GM19467 (cell line): ENCODE results near the gene YJU2.
"Not testable (repeated sequence)": the region's sequence is repeated elsewhere in the genome, so short reads cannot be mapped to it uniquely, and the experiment has no call there.

Source experiments
- ATAC-seq: cut with Tn5 transposase; IDR thresholded peaks from one replicate; pipeline ENCODE4 v1.9.1; 2021; ENCODE audit warnings: mild to moderate bottlenecking, moderate library complexity; ENCODE audit not compliant: unreplicated experiment

Gene YJU2

DNA sequence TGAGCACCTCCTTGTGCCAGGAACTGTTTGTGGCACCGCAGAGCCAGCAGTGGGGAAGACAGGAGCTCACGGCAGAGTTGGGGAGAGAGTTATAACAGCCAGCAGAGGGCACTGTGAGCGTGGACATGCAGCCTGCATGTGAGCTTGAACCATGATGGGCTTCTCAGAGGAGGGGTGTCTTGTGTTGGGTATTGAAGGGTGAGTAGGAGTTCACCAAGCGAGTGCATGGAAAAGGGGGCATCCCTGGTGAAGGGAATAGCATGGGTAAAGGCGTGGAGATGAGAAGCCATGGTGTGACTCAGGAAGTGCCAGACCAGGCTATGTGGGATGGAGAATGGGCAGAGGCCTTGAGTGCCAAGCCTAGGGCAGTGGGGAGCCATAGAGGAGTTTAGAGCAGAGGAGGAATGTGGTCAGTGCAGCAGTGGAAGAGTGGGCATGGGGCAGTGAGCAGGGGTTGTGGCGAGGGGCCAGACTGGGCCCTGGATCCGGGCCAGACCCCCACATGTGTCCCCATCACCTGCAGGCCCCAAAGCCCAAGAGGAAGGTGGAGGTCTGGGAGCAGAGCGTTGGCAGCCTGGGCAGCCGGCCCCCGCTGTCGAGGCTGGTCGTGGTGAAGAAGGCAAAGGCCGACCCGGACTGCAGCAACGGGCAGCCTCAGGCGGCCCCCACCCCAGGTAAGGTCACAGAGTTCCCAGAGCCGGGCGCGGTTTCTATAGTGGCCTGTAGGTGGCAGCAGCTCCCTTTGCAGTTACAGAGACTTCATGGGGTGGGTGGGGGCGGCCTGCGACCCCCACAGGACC lies 20.4 kb downstream of the YJU2 start:
- ATAC-seq = no peak

DNA sequence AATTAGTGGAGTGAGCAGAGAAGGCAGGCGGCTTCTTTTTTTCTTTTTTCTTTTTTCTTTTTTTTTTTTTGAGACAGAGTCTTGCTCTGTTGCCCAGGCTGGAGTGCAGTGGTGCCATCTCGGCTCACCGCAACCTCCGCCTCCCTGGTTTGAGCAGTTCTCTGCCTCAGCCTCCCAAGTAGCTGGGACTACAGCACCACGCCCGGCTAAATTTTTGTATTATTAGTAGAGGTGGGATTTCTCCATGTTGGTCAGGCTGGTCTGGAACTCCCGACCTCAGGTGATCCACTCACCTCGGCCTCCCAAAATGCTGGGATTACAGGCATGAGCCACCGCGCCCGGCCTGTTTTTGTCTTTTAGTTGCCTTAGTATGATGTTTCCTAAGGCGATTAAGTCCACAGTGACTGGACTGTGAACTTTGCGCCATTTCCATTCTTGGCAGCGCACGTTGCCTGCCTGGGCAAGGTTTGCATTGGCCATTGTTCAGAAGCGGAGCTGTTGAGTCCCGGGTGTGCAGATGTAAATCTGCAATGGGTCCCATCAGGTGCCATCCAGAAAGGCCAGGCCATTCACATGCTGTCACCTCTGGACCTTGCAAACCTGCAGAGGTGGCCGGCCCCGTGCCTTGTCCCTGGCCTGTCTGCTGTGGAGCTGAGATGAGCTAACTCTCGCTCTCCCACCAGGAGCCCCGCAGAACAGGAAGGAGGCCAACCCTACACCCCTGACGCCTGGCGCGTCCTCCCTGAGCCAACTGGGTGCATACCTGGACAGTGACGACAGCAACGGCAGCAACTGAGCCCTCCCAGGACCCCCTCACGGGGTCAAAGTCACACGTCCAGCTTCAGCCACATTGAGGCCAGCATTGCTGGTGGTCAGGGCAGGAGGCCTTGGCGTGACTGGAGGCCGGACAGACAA lies 21.3 kb downstream of the YJU2 start:
- no peak for ATAC-seq

DNA sequence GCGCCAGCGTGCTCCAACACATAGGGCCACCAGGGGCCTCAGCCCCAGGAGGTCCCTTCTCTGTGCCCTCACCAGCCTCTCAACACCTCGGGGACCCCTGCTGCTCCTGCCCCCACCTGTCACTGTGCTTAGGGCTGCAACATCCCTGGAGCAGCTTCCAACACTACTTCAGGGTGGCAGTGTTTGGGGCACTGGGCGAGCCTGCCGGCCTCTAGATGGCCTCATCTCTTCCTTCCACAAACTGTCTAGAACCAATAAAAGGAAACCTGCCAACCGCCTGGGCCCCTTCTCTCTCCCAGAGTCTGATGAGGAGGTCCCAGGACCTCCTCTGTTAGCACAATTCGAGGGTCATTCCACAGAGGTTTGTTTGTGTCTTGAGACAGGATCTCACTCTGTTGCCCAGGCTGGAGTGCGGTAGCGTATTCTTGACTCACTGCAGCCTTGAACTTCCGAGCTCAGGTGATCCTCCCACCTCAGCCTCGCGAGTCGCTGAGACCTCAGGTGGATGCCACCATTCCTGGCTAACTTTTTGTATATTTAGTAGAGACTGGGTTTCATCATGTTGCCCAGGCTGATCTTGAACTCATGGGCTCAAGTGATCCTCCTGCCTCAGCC lies 22.0 kb downstream of the YJU2 start:
- no peak for ATAC-seq

DNA sequence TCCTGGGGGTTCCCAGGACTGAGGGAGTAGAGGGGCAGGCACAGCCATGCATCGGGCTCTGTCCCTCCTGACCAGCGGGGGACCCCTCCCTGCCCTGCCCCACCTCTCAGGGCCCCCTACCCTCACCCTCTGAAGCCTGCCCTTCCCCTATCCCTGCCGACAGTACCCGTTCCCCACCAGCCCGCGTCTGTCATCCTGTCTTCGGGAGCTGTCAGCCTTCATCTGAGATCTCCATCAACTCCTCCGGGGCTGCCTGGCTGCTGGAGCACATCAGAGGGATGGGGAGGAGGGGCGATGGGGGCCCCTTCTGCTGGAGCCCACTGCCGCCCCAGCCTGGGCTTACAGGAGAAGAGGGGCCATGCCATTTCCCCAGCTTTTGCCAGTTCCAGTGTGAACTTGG lies 26.0 kb downstream of the YJU2 start:
- ATAC-seq = no peak

DNA sequence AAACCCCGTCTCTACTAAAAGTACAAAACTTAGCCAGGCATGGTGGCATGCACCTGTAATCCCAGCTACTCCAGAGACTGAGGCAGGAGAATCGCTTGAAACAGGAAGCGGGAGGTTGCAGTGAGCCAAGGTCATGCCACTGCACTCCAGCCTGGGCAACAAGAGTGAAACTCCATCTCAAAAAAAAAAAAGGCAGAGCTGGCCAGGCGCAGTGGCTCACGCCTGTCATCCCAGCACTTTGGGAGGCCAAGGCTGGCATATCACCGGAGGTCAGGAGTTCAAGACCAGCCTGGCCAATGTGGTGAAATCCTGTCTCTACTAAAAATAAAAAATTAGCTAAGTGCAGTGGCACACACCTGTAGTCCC lies 27.4 kb downstream of the YJU2 start:
- not testable (repeated sequence) for ATAC-seq

DNA sequence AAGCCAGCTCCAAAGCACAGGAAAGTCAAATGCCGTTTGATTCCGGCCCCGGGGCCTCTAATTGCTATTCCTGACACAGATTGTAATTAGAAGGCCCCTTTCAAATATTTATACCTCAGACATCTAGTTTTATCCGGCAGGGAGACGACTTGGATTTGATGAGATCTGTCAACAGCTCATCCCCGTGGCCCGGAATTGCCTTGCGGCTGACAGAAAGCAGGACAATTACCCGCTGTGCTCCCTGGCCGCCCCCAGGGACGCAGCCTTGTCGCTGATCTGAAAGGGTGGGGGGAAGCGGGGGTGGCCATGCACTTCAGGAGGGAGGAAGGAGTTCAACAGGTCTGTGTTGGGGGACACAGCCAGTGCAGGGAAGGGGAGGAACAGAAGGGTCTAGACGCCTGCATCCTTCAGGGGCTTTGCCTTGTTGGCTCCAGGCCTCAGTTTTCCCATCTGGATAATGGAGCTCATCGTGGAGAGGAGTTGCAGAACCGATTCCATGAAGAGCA lies 30.4 kb downstream of the YJU2 start:
- ATAC-seq = no peak

DNA sequence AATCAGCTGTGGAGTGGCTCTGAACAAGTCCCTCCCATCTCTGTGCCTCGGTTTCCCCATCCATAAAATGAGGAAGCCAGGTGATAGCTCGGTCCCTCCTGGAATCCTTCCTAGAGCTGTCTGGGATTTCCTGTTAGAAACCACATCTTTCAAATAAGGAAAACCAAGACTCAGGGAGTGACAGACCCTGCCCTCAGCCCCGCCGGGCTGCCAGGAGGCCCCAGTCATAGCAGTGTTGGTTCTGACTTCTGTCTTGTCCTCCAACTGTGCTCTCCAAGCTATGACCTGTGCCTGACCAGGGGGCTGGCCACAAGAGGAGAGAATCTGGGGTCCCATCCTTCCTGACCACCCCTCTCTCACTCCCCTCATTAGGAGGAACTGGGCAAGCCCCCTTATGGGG lies 31.1 kb downstream of the YJU2 start:
- no peak for ATAC-seq

DNA sequence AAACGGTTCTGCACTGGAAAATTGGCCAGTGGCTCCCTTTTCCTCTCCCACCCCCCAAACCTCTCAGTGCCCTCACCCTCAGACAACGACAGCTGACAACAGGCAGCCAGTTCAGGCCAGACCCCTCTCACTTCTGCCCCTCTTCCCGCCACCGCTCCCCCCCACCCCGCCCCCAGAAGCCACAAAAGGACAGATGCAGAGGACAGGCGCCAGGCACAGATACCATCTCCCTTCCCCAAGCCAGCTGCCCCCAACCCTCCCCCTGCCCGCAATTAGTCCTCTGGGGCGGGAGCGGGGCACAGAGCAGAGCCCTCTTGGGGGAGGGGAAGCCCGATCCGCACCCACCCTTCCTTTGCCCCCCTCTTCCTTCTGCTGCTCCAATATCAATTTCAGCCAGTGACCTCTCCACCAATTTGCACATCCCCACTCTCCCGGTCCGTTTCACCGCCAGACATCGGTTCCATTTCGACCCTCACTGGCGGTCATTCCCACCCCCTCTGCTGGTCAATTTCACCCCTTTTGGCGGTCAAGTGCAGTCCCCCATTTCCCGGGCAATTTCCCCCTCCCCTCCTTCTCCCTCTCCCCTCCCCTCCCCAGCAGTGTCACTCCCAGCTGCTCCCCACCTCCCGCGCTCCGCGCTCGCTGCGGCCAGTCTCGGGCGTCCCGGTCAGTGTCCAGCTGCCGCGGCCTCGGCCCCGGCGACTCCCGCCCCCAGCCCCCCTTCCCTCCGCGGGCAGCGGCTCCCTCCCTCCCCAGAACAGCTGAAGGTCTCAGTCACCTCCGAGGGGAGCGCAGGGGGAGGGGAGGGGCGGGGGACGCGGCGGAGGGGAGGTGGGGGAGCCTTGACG lies 31.8 kb downstream of the YJU2 start, which contains the start of gene SHD:
SHD (plus strand) TSS at position 848 of the 848 bp plus-strand sequence. CDS start 798 bp downstream, outside the sequence.
- no peak for ATAC-seq

DNA sequence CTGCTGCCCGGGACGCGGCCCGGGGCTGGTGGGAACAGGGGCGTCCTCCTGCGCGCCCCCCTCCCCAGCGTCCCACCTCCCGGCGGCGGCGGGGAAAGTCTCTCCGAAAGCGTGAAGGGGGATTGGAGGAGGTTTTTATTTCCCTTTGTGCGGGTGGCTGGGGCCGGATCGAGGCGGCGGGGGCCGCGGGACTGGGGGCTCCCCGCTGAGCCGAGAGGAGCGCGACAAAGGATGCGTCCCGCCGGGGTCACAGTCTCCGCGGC lies 32.3 kb downstream of the YJU2 start:
- no peak for ATAC-seq

DNA sequence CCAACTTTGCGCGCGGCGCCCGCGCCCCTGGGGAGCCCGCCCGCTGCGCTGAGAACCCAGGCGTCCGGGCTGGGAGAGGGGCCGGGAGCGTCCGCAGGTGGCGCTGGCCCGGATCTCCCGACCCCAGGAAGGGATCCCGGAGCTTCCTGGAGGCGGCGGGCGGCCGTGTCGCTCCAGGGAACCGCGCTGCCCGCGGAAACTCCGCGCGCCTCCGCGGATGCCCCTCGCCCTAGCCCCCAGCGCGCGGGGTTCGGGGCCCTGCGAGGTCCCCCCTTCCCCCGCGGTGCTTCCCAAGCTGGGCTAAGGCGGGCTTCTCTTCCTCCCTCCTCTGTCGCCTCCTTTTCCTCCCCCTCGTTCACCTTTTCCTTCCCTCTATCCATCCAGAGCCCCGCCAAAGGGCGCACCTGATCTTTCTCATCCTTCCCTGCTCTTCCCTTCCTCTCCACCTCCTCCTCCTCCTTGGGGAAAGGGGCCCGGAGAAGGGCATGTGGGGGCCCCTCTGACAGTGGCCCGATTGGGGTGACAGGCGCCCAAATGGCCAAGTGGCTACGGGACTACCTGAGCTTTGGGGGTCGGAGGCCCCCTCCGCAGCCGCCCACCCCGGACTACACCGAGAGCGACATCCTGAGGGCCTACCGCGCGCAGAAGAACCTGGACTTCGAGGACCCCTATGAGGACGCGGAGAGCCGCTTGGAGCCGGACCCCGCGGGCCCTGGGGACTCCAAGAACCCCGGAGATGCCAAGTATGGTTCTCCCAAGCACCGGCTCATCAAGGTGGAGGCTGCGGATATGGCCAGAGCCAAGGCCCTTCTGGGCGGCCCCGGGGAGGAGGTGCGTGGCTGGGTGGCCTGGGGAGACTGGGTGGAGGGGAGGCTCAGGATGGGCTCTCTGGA lies 32.9 kb downstream of the YJU2 start:
- ATAC-seq = no peak

DNA sequence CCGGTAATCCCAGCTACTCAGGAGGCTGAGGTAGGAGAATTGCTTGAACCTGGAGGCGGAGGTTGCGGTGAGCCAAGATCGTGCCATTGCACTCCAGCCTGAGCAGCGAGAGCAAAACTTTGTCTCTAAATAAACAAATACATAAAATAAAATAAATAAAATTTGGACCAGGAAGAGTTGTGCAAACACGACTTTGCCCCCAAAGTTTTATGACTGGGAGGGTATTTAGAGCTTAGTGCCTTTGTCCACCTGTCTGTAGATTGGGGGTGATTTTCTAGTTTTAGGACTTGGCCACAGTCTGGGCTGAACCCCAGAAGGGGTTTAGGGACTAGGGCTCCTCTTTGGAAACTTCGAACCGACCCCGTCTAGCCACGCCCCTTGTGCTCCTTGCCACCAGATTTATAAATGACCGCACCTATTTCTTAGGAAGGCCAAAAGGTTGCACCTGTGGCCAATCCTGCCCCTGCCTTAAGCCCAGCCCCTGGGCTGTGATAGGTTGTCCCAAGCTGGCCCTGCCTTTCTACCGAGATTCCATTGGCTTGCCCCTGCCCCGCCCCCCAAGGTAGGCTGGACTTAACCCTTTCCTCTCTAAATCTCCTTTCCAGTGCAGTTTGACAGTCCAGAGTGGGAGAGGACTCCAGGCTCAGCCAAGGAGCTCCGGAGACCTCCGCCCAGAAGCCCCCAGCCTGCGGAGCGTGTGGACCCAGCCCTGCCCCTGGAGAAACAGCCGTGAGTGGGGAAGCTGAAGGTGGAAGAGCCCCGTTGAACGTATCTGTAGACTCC lies 37.5 kb downstream of the YJU2 start:
- no peak for ATAC-seq

DNA sequence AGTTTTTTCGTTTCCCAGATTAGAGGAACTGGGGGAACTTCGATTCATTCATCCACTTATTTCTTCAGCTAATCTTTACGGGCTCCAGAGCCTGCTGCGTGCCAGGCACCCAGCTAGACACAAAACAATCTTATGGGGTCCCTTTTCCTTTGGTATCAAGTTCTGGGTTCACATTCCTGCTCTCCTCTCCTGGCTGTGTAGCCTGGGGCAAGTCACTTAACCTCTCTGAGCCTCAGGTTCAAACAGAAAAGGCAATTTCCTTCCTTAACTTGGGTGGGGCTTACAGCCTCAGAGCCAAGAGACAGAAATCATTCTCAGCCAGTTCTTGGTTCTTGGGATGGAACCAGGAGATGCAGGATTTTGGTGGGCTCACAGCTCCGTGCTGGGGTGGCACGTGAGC lies 38.1 kb downstream of the YJU2 start:
- ATAC-seq = no peak

DNA sequence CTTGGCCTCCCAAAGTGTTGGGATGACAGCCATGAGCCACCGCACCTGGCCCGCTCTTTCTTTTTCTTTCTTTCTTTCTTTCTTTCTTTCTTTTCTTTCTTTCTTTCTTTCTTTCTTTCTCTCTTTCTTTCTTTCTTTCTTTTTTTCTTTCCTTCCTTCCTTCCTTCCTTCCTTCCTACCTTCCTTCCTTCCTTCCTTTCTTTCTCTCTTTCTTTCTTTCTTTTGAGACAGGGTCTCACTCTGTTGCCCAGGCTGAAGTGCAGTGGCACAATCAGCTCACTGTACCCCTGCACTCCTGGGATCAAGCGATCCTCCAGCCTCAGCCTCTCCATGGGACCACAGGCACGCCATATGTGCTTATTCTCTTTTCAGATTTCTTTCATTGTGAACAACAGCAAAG lies 39.3 kb downstream of the YJU2 start:
- not testable (repeated sequence) for ATAC-seq

DNA sequence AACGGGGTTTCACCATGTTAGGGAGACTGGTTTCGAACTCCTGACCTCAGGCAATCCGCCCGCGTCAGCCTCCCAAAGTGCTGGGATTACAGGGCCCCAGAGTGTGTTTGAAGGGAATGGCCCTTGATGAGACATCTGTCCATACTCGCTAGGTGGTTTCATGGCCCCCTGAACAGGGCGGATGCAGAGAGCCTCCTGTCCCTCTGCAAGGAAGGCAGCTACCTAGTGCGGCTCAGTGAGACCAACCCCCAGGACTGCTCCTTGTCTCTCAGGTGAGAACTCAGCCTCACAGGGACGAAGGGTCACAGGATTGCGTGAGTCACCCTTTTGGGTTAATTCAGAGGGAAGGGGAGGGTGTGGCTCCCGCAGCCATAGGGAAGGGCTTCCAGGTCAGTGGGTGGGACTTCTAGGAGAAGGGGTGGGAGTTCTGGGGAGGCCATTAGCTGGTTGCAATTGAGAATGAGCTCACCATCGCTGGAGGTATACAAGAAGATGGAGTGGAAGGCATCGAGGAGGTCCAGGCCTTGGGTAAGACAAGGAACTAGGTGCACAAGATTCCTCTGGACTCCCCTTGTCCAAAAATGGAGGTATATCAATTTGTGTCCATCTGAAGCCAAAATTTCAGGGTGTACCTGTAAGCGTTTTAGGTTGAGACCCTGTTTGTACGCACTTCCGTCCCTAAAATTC lies 41.4 kb downstream of the YJU2 start:
- no peak for ATAC-seq

DNA sequence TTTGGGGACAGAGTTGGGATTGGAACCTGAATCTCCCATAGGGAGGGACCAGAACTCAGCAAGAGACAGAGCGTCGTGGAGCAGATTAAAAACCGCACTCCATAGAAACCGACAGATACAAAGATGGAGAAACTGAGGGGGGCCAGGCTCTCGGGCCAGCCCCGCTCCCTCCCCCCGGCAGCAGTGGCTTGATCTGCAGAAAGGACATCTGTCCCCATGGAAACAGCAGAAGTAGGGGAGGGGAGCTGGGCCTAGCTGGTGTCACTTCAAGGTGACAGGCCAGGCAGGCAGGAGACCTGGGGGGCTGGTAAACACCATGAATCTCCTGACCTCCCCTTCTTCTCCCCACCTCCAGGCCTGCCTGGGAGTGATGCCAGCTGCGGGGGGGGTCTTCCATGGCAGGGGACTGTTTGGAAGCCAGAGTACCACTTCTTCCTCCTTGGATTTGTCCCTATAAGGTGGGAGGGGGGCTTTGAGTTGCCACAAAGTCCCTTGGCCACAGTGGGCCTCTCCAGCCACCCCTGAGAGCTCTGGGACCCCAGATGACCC lies 44.4 kb downstream of the YJU2 start:
- no peak for ATAC-seq

DNA sequence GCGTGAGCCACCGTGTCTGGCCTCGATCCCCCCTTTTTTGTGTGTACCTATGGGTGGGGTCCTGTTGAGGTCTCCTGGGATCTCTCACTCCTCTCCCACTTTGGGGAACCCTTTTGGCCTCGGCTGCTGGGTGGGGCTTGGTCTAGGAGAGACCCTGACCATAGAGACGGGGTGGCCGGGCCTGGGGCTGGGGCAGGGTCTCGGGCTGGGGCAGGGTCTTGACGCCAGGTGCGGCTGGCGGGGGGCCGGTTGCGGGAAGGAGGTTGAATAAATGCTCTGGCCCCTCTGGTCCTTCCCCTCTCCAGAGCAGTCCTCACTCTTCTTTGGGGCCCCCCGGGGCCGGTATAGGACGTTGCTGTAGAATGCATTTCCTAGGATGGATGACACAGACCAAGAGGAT lies 45.6 kb downstream of the YJU2 start:
- no peak for ATAC-seq

DNA sequence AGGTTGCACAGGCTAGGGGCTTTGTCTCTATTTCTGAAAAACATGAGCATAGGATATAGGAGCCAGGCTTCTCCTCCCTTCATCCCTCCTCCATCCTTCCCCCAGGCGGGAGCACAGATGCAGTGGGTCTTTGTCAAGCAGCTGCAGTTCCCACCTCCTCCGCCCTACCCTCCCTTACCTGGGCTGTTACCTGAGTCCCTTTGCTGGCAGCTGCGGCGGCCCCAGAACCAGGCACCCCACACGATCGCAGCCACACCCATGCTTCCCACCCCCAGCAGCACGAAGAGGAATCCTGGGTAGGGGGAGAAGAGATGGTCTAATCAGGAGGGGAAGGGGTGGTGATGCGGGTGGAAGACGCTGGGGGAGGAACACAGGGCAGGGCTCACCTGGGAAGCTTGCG lies 47.5 kb downstream of the YJU2 start:
- ATAC-seq = no peak
